M059J (cell line): ENCODE results near the gene GOLT1B. TPM values are rescaled to one million over a fixed set of nuclear protein-coding genes. Genes with fewer than 3 reads are reported as not detected.
"Not testable (repeated sequence)": the region's sequence is repeated elsewhere in the genome, so short reads cannot be mapped to it uniquely, and the experiment has no call there.

Experiments
- DNase-seq: peaks from one replicate; pipeline ENCODE4 v3.0.0-alpha.2; 2012; ENCODE audit warnings: low read depth
- total RNA-seq: library from RNA; depleted of rRNA; stranded (reverse); fragments of >200 nt; shearing (Covaris generic); gene quantifications from 2 replicates; pipeline ENCODE4 v1.2.3, GENCODE V29; 2014; rRNA removed

Gene GOLT1B, protein sequence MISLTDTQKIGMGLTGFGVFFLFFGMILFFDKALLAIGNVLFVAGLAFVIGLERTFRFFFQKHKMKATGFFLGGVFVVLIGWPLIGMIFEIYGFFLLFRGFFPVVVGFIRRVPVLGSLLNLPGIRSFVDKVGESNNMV
- 95.9 and 121 TPM in 2 replicates for total RNA-seq

DNA sequence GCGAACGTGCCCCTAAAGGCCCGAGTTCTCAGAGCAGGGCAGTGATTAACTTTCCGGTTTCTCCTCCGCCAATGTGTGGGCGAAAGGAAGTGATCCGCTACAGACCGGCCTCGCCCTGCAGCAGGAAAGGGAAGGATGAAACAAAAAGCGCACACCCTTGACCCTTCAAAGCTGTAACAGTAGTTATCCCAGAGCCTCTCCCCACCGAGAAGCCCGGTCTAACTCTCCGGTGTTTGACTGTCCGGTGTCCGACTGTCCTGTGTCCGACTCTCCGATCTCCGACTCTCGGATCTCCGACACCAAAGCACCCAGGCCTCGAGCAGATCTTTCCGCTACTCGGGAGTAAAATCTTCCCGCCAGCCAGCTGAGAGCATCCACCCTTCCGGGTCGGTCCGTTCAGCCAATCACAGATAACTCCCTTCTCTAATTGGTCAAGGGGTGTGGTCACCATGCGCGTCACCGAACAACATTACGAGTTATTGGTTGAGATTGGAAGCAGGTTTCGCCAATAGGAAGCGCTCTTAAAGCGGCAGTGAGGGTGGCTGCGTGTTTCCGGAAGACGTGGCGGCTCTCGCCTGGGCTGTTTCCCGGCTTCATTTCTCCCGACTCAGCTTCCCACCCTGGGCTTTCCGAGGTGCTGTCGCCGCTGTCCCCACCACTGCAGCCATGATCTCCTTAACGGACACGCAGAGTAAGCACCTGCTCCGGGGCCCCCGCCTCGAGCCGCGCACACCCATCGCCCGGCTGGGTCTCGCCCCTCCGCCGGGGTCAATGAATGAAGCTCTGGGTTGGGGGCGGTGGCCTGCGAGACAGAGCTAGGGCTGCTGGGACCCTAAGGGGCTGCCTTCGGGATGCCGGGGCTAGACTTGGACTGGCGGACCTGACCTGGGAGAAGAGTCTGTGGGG lies at the start of gene GOLT1B, which contains the start of gene RECQL:
Gene GOLT1B, plus strand, starts transcription at position 532 of the 906 bp plus-strand sequence. Its CDS starts 135 bp downstream, at position 667.
Gene RECQL, minus strand, starts transcription at position 378 of the 906 bp plus-strand sequence. CDS start 2,065 bp downstream, outside the sequence.
- peak; percentile 98 for DNase-seq

DNA sequence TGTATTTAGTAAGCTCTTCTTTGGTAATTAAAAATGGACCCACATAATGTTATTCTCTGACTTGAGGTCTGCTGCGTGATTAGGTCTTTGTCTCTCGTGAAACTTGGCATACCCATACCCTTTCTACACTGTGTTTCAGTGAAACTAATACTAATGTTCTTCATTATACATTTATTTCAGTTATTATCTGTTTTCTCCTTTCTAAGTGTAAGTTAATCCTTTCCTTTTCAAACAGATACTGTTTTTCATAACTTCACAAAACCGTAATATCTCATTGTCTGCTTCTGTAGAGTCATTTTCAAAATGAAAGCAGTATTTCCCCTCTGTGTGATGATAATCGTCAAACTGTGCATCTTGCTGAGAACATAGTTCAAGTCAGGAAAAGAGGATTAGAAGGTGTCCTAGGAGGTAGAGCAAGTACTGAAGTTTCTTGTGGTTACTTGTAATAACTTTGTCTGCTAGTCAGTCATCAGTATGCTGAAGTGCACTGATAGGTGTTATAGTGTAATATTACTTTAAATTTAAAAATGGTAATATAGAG lies 48.2 kb upstream of the GOLT1B start:
- DNase-seq, result no peak

DNA sequence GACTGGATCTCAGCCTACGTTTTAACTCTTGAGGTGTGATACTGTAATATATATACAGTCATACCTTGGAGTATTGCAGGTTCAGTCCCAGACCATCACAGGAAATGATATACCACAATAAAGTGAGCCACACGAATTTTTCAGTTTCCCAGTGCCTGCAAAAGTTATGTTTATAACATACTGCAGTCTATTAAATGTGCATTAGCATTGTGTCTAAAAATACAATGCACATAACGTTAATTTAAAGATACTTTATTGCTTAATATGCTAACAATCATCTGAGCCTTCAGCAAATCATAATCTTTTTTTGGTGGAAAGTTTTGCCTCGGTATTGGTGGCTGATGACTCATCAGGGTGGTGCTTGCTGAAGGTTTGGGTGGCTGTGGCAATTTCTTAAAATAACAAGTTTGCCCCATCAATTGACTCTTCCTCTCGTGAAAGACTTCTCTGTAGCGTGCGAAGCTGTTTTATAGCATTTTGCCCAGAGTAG lies 45.3 kb upstream of the GOLT1B start:
- DNase-seq, result peak; percentile 12

DNA sequence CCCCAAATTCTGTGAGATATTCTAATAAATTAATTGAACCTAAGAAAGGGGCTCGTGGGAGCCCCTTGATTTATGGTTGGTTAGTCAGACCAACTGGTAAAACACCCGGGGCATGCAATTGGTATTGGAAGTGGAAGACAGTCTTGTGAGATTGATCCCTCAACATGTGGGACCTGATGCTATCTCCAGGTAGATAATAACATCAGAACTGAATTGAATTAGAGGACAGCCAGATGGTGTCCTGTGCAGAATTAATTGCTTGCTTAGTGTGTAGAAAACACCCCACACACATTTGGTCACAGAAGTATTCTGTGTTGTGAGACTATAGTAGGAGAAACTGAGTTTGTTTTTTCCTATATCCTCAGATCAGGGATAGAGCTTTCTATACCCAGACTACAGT lies 42.1 kb upstream of the GOLT1B start:
- no peak for DNase-seq

DNA sequence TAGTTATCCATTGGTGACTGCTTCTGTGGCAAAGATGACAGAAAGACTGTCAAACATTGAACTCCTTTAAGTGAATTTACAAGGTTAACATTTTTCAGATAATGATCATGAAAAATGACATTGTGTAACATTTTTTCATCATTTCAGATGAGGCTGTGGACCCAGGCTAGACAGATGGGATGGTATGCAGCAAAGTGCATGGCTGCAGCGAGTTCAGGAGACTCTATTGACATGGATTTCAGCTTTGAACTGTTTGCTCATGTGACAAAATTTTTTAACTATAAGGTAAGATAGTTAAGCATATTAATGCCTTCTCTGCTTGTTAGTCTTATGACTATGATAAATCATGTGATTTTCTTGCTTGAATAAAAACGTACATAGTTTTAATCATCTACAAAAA lies 34.3 kb upstream of the GOLT1B start:
- DNase-seq, result not testable (repeated sequence)

DNA sequence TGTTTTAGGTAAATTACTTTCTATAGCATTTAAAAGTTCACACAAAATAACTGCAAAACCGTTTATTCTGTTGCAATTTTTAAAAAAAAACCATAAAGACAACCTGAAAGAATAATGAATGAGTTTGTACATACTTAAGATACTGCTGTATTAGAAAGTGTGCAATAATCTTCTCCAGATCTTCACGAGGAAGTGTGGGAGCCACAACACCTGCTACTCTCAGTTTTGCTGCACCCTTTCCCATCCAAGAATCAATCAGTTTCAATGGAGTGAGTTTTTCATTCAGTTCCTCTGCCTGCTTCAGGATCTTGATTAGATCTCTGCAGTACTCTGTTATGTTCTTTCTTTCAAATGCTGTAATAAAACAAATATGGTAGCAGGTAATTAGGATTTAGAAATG lies 30.3 kb upstream of the GOLT1B start:
- DNase-seq, result no peak

DNA sequence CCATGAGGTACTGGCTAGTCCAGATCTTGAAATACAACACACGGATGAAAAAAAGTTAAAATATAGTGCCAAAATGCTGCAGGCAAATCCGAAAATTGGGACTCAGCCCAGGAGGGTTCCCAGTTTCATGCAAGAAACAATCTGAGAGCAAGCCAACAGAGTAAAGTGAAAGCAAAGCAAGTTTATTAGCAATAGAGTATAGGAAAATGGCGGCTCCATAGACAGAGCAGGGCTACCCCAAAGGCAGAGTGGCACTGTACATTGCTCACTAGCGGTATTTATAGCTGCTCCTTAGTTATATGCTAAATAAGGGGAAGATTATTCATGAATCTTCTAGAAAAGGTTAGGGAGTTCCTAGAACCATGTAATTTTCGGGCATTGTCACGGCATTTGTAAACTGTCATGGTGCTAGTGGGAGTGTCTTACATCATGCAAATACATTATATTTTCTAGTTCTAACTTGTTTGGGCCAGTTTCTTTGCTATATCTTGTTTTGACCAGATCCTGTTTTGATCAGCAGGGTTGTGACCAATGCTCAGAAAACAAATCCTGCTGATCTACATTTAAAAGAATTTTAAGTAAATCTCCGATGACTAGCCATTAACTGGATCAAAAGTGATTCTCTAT lies 29.3 kb upstream of the GOLT1B start:
- DNase-seq, result no peak

DNA sequence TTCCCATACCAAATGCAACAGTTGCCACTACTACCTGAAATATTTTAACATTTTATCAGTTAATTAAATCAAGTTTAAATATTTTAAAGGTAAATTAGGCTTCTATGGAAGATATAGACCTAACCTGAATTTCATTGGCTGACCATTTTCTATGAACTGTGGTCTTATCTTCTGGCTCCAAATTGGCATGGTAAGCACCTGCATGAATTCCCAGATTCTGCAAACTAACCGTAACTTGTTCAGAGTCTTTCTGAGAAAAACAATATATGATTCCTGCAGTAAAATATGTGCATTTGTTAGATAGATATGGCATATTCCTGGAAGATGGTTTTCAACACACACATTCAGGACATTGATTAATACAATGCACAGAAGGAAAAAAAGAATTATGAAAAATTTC lies 26.0 kb upstream of the GOLT1B start:
- DNase-seq, result no peak

DNA sequence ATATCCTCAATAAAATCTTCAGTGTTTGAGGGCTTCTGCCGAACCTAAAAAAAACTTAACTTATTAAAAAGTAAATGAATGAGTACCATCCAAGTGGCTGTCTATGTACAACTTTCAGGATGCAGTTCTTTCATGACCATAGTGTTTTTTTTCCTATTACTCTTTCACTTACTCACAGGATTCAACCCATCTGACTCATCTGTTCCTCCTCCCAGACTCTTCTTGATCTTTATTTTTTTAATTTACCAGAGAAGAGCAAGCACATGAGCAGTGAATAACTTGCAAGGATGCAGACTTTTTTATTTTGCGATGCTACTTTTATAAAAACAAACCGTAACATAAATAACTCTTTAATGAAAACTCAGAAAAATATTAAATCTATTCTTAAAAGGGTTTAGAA lies 24.6 kb upstream of the GOLT1B start:
- DNase-seq, result peak; percentile 34

DNA sequence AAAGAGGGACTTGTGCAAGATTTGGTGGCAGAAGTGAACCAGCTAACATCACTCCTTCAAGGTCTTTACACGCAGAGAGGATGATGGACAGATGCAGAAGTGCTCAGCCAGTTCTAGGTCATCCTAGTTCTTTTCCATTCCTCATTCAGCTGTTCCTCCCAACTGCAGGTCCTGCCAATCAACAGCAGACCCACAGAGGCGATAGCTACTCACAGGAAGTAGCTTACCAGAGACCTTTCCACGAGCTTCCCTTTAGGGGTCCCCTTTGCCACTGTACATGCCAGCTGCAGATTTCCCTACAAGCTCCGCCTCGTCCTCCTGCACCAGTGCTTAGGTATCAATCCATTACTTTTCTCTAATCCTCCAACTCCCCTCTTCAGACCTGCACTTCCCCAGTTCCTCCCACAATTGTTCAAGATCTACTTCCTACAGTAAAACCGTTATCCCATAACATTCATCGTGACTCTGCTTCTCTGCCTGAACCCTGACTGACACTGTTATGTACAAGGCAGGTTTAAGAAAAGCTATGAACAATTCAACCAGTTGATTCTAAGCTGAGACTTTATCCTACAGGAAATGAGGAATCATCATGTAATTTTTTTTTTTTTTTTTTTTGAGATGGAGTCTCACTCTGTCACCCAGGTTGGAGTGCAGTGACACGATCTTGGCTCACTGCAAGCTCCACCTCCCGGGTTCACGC lies 22.7 kb upstream of the GOLT1B start:
- no peak for DNase-seq

DNA sequence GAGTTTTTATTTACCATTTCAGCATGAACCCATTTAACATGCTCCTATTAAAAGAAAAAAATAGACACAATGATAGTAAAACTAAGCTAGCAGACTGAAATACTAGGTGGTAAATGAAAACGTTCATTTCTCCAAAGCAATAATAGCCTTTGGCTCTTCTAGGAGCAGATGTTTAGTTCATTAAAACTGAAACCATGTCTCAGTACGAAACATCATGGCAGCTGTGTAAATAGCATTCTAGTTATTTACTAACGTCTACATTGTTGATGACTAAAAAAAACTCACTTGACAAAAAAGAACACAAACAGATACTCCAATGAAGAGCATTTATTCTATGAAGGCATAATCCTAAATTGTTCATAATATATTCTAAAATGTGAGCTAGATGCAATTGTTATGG lies 18.1 kb upstream of the GOLT1B start:
- no peak for DNase-seq

DNA sequence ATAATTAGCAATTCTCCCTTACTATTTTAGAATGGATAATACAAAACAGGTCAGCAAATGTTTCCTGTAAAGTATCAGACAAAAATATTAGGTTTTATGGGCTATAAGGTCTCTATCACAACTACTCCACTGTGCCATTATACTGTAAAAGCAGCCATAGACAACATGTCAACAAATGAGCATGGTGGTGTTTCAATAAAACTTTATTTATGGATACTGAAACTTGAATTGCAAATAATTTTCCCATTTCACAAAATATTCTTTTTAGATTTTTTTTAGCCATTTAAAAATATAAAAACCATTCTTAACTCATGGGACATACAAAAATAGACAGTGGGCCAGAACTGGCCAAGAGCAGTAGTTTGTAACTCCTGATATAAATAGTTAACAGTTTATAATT lies 15.6 kb upstream of the GOLT1B start:
- DNase-seq, result no peak

DNA sequence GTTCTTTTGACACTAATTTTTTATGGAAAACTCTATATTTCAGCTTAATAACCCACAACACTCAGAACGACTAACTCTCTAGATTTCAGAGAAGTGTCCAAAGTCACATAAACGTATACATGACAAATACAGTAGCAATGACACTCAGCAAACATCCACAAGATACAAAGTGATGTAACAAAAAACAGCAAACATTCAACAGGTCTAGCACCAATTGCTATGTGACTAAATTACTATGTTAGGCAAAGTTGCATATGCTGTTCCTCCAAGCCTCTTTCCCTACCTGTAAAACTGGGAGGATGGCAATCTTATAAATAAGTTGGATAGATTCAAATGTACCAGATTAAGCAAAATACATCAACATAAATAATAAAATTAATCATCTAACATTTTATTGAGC lies 1.8 kb upstream of the GOLT1B start:
- DNase-seq, result no peak

DNA sequence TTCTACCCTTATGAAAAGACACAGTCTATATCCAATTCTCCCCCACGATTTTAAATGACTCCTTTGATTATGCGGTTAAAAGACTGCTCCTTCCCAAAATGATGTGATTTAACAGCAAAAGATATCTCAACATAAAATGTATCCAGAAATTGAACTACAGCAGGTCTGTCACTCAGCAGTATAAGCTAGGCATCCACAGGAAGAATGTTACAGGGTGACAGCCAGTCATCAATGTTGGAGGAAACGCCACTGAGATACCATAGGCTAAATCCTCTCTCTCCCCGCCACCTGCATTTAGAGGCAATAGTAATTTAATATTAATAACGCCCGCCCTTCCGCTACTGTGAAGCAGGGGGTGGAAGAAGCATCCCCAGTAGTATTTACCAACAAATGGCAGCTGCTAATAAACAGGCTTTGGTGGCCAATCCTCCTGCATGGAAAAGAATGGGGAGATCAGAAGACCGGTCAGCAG lies 767 bp upstream of the GOLT1B start:
- DNase-seq, result no peak

DNA sequence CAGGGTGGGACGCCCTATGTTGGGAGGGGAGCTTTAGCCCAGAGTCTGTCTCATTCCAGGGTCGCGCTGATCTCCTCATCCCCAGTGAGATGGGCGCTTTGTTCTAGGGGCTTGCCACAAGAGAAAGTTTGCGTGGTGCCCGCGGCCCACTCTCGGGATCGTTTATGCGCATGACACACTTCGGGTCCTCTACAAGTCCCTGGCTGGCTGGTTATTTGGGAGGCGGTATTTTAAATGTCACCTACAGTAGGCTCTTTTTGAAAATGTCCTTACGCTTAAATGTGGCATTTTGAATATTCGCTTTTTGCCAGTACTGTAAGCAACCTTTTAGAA lies 541 bp downstream of the GOLT1B start:
- peak; percentile 44 for DNase-seq

DNA sequence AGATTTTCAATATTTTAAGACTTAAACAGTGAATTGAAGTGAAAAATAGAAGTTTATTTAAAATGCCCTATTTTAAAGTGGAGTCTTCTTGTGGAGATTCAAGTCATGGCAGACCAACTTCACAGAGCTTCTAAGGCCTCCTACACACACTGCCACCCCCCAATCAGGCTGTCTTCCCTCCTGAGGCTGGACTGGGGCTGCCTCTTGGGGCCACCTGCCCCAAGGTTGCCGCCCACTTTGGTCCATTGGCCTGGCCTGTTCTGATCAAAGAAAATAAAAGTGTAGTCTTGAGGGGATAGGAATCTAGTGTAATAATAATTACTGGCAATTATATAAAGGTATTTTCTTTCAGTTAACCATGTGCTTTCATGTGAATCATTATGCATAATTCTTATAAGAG lies 1.3 kb downstream of the GOLT1B start:
- no peak for DNase-seq

DNA sequence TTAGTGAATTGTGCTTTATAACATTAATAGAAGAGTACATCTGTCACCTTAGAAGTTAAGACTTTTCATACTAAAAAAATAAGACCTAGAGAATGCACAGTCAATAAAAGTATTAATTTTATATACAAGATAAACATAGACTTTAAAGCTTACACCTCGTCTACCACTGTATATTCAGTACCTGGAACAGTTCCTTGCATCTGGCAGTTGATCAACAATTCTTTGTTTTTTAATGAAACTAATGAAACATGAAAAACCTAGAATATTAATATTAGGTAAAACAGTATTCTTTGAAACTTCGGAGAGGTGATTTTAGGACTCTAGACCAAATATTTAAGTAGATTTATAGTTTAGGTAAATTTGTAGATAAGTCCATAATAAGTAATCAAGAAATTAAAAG lies 4.3 kb downstream of the GOLT1B start:
- no peak for DNase-seq

DNA sequence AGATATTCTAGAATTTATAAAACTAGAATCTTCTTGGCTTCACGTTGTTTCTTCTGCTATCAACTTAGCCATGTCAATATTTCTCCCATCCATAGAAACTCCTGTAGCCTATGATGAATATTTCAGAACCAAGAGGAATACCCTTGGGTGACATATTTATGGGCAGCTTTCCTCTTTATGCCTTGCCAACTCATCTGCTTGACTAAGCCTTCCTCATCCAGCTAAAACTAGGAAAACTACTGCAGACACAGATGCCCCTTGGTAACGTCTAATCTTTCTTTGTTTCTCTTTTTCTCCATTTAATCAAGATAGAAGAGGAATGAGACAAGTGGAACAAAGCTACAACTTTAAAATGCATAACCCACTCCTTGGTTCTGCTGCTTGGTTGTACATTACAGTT lies 6.3 kb downstream of the GOLT1B start:
- DNase-seq, result no peak

DNA sequence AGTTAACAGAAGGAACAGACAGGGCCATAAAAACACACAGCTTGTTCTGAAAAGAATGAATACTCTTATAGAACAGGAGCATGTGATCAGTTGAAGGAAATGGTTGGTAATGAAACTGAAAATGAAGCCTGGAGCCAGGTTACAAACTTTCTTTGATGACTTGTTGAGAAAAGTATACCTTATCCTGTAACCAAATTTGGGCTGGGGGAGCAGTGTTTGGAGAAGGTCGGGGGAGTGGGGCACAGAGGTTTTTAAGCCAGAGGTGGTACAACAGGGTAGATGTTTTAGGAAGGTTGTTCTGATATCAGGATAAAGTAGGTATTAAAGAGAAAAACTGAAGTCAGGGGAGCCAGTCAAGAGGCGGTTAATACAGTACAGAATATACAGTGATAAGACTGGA lies 8.2 kb downstream of the GOLT1B start:
- DNase-seq, result no peak

DNA sequence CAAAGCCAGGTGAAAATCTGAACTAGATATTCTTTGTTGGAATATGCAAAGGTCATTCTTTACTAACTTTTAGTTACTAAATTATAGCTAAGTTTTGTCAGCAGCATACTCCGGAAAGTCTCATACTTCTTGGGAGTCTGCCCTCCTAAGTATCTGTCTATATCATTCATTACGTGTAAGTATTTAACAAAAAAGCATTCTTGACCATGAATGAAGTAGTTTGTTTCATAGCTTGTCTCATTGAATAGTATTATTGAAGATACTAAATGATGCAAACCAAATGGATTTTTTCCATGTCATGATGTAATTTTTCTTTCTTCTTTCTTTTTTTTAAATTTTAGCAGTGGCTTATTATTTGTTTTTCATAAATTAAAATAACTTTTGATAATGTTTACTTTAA lies 14.7 kb downstream of the GOLT1B start:
- DNase-seq, result no peak

DNA sequence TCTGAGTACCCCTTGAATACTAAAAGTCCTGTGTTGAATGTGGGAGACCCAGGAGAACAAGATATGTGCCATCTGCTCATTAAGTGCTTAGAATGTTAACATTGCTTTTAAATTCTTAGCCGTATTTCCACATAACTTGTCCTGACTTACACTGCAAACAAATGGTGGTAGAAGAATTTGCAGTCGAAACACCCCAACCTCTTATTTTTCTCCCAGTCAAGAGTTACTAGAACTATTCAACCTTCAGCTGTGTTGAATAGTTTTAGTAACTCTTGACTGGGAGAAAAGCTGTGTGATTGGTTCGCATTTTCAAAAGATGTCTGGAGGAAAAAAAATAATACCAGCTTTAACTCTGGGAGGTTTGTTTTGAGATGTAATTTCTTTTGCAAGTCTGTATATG lies 16.9 kb downstream of the GOLT1B start:
- DNase-seq, result no peak

DNA sequence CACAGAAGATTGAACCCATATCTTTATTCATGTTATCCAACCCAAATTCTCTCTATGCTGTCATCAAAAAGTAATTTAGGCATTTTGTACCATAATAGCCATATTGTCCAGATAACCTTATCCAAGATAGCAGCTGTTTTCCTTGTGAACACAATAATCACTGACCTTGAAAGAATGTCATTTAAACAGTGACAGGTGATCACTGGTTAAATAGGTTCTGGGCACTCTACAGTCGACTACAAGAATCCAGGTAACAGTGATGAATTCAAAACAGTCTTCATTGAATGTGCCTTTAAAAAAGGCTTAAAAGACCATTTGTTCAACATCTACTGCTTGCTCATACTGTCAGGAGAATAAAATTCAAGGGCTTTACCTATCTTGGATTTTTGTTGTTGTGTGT lies 20.0 kb downstream of the GOLT1B start:
- no peak for DNase-seq
